HepG2 (cell line): ENCODE data around the gene PPARA. TPM values are rescaled to one million over a fixed set of nuclear protein-coding genes. Genes with fewer than 3 reads are reported as not detected.

Experiments
- ADNP ChIP-seq: sonication (generic); formaldehyde crosslinking; IDR thresholded peaks from 2 replicates; pipeline ENCODE4 v1.4.0; 2020; ENCODE audit warnings: missing genetic modification reagents
- BRCA1 ChIP-seq: sonication (generic); formaldehyde crosslinking; IDR thresholded peaks from 2 replicates; pipeline ENCODE4 v1.4.0; 2020; ENCODE audit warnings: missing genetic modification reagents
- FOXO4 ChIP-seq: sonication (generic); formaldehyde crosslinking; conservative IDR thresholded peaks from 2 replicates; pipeline ENCODE4 v1.8.1; 2023; ENCODE audit warnings: missing genetic modification reagents
- HNRNPL ChIP-seq: fragments of 200-400 bp; formaldehyde crosslinking; IDR thresholded peaks from 2 replicates; pipeline ENCODE4 v1.6.1; 2017; ENCODE audit warnings: mild to moderate bottlenecking, low read depth, low read length
- MATR3 ChIP-seq: sonication (generic); formaldehyde crosslinking; IDR thresholded peaks from 2 replicates; pipeline ENCODE4 v1.4.0; 2020; ENCODE audit warnings: missing genetic modification reagents
- MED8 ChIP-seq: sonication (generic); formaldehyde crosslinking; IDR thresholded peaks from 2 replicates; pipeline ENCODE4 v1.8.1; 2023; ENCODE audit warnings: mild to moderate bottlenecking, missing genetic modification reagents; ENCODE audit not compliant: insufficient replicate concordance
- PPARG ChIP-seq: conservative IDR thresholded peaks from 2 replicates; pipeline ENCODE4 v1.6.1; 2016; ENCODE audit warnings: missing biosample characterization, missing genetic modification reagents
- RAD21 ChIP-seq: fragments of 450-650 bp; formaldehyde crosslinking; IDR thresholded peaks from 2 replicates; pipeline ENCODE4 v1.5.0; 2020; ENCODE audit warnings: mild to moderate bottlenecking
- RFX5 ChIP-seq: IDR thresholded peaks from 2 replicates; pipeline ENCODE4 v1.6.1; 2011; ENCODE audit warnings: low read depth, low read length, improper control_type of control experiment
- SIX1 ChIP-seq: sonication (generic); formaldehyde crosslinking; IDR thresholded peaks from 2 replicates; pipeline ENCODE4 v1.4.0; 2020; ENCODE audit warnings: missing genetic modification reagents, borderline replicate concordance
- SKIL ChIP-seq: sonication (generic); formaldehyde crosslinking; IDR thresholded peaks from 2 replicates; pipeline ENCODE4 v1.8.0; 2022; ENCODE audit warnings: missing genetic modification reagents, mild to moderate bottlenecking, moderate library complexity, borderline replicate concordance
- TCF7 ChIP-seq: sonication (generic); IDR thresholded peaks from 2 replicates; pipeline ENCODE4 v1.6.1; 2016; ENCODE audit warnings: antibody characterized with exemption, low read depth
- ZBTB7B ChIP-seq: sonication (generic); formaldehyde crosslinking; IDR thresholded peaks from 2 replicates; pipeline ENCODE4 v1.4.0; 2020; ENCODE audit warnings: missing genetic modification reagents
- ZIK1 ChIP-seq: sonication (generic); formaldehyde crosslinking; IDR thresholded peaks from 2 replicates; pipeline ENCODE4 v1.5.0; 2020; ENCODE audit warnings: mild to moderate bottlenecking, low read depth, missing genetic modification reagents, borderline replicate concordance
- ZMAT3 ChIP-seq: sonication (generic); formaldehyde crosslinking; conservative IDR thresholded peaks from 2 replicates; pipeline ENCODE4 v1.7.0; 2021; ENCODE audit warnings: missing genetic modification reagents
- ZNF253 ChIP-seq: sonication (generic); formaldehyde crosslinking; IDR thresholded peaks from 2 replicates; pipeline ENCODE4 v1.8.0; 2022; ENCODE audit warnings: mild to moderate bottlenecking, missing genetic modification reagents, borderline replicate concordance
- ZNF282 ChIP-seq: fragments of 450-650 bp; IDR thresholded peaks from 2 replicates; pipeline ENCODE4 v1.6.1; 2018; ENCODE audit not compliant: partially characterized antibody
- ZNF317 ChIP-seq: sonication (generic); formaldehyde crosslinking; IDR thresholded peaks from 2 replicates; pipeline ENCODE4 v1.5.0; 2020; ENCODE audit warnings: mild to moderate bottlenecking, missing genetic modification reagents
- ZNF335 ChIP-seq: sonication (generic); formaldehyde crosslinking; IDR thresholded peaks from 2 replicates; pipeline ENCODE4 v1.4.0; 2020; ENCODE audit warnings: missing genetic modification reagents
- ZNF441 ChIP-seq: sonication (generic); formaldehyde crosslinking; IDR thresholded peaks from 2 replicates; pipeline ENCODE4 v1.7.0; 2021; ENCODE audit warnings: missing genetic modification reagents, borderline replicate concordance
- ZNF639 ChIP-seq: conservative IDR thresholded peaks from 2 replicates; pipeline ENCODE4 v1.6.1; 2018; ENCODE audit warnings: missing genetic modification reagents
- ZNF737 ChIP-seq: sonication (generic); formaldehyde crosslinking; IDR thresholded peaks from 2 replicates; pipeline ENCODE4 v1.5.0; 2020; ENCODE audit warnings: missing genetic modification reagents, mild to moderate bottlenecking, borderline replicate concordance
- polyA plus RNA-seq, 8 experiments: library from polyadenylated mRNA; depleted of rRNA in 3 of 8; stranded (reverse) in 7 of 8; unstranded in 1 of 8; fragments of >200 nt; fragmentation: Illumina TruSeq in 4 of 8; extraction: Trizol in 4 of 8; gene quantifications; 2 replicates each; pipeline versions ENCODE4 v1.2.1 to v1.2.3, GENCODE V29; 2011 to 2016; ENCODE audit warnings: low read depth in 4 of 8, missing spikeins in 1 of 8, mixed read lengths in 1 of 8; ENCODE audit not compliant: insufficient read depth in 1 of 8
- total RNA-seq, 5 experiments: library from RNA; depleted of rRNA; stranded (reverse); fragments of >200 nt; fragmentation: Illumina TruSeq; extraction: Trizol; gene quantifications; 2 replicates each; pipeline ENCODE4 v1.2.3, GENCODE V29; 2016; ENCODE audit warnings: low read depth in 1 of 5
- TF ChIP-seq, protein P1 (sequence below), 2 experiments: fragments of 450-650 bp in 1 of 2; sonication (generic) in 1 of 2; formaldehyde crosslinking; IDR thresholded peaks; 2 replicates each; pipeline versions ENCODE4 v1.5.0 to v1.8.0; 2020 to 2022; ENCODE audit warnings: mild to moderate bottlenecking in 1 of 2, missing genetic modification reagents in 1 of 2
- TF ChIP-seq, protein P2 (sequence below): sonication (generic); formaldehyde crosslinking; IDR thresholded peaks from 2 replicates; pipeline ENCODE4 v1.8.0; 2022; ENCODE audit warnings: low read depth, missing genetic modification reagents

PPARA gene
- total and polyA plus RNA-seq, 2 of the 13 experiments (the other 11 are each of a cell fraction or from before 2014, with no cell fraction given) = 18.2 to 24.7 TPM

- TF ChIP-seq, protein P1, sequence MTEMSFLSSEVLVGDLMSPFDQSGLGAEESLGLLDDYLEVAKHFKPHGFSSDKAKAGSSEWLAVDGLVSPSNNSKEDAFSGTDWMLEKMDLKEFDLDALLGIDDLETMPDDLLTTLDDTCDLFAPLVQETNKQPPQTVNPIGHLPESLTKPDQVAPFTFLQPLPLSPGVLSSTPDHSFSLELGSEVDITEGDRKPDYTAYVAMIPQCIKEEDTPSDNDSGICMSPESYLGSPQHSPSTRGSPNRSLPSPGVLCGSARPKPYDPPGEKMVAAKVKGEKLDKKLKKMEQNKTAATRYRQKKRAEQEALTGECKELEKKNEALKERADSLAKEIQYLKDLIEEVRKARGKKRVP (CRISPR knock-in tag; IDR thresholded peaks at IDR 0.05) = peak in 1 of 2 experiments; percentile 74; a peak in 2 of 4 replicates
- TF ChIP-seq ZIK1 (CRISPR knock-in tag) = no peak
- no peak for TF ChIP-seq FOXO4
- no peak for TF ChIP-seq ZNF639 (CRISPR knock-in tag)
- TF ChIP-seq ZBTB7B = peak; percentile 56; the same call in 1 of the 2 replicates
- TF ChIP-seq, protein P2, sequence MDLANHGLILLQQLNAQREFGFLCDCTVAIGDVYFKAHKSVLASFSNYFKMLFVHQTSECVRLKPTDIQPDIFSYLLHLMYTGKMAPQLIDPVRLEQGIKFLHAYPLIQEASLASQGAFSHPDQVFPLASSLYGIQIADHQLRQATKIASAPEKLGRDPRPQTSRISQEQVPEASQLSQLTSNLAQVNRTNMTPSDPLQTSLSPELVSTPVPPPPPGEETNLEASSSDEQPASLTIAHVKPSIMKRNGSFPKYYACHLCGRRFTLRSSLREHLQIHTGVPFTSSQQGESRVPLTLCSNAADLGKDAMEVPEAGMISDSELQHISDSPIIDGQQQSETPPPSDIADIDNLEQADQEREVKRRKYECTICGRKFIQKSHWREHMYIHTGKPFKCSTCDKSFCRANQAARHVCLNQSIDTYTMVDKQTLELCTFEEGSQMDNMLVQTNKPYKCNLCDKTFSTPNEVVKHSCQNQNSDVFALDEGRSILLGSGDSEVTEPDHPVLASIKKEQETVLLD (CRISPR knock-in tag) = no peak
- no peak for TF ChIP-seq RFX5
- no peak for TF ChIP-seq BRCA1
- TF ChIP-seq ZNF317 (CRISPR knock-in tag) = no peak
- TF ChIP-seq ZNF282 = no peak
- TF ChIP-seq HNRNPL = peak; percentile 87
- no peak for TF ChIP-seq MATR3
- no peak for TF ChIP-seq ZNF253
- no peak for TF ChIP-seq MED8
- no peak for TF ChIP-seq ZNF441 (CRISPR knock-in tag)
- TF ChIP-seq RAD21 (CRISPR knock-in tag) = no peak
- TF ChIP-seq SKIL (CRISPR knock-in tag) = no peak
- TF ChIP-seq TCF7 = no peak
- no peak for TF ChIP-seq ZNF335
- TF ChIP-seq ZMAT3 (CRISPR knock-in tag) = no peak
- no peak for TF ChIP-seq PPARG (CRISPR knock-in tag)
- no peak for TF ChIP-seq ZNF737 (CRISPR knock-in tag)
- no peak for TF ChIP-seq SIX1
- 0 out of 2 replicates have a peak, but pooled peaks have one; percentile 46 for TF ChIP-seq ADNP (CRISPR knock-in tag)
Observed at GRCh38 chr22:46139895-46140350, 10.4 kb upstream of the PPARA start (continued).
